SK-N-MC (cell line): Measurements from ENCODE around the gene HNRNPH2.

Experiments used
- DNase-seq: peaks from one replicate; pipeline ENCODE4 v3.0.0-alpha.2; 2011; ENCODE audit warnings: low read depth, low spot score
- H3K27ac ChIP-seq: fragments of 200-600 bp; sonication (generic); 2 replicates; pipeline ENCODE4 v1.5.1; 2016; ENCODE audit warnings: mixed run types
- H3K36me3 ChIP-seq: fragments of 200-600 bp; sonication (generic); 2 replicates; pipeline ENCODE4 v1.6.1; 2017; ENCODE audit warnings: antibody characterized with exemption, low read length, mixed read lengths; ENCODE audit not compliant: insufficient read depth
- H3K4me3 ChIP-seq: fragments of 200-600 bp; sonication (generic); 2 replicates; pipeline ENCODE4 v1.5.1; 2016
- H3K9ac ChIP-seq: fragments of 200-600 bp; sonication (generic); 2 replicates; pipeline ENCODE4 v1.8.0; 2017; ENCODE audit warnings: mixed run types, mixed read lengths; ENCODE audit not compliant: insufficient read length
- H3K9me3 ChIP-seq: fragments of 200-600 bp; sonication (generic); 2 replicates; pipeline ENCODE4 v1.6.1; 2017; ENCODE audit warnings: low read depth, mild to moderate bottlenecking, antibody characterized with exemption, low read length, moderate library complexity, mixed read lengths
- EZH2 ChIP-seq: fragments of 200-600 bp; sonication (generic); IDR thresholded peaks from one replicate; pipeline ENCODE4 v1.6.1; 2017; ENCODE audit warnings: antibody characterized with exemption
- FOXP2 ChIP-seq: optimal IDR thresholded peaks from 2 replicates; pipeline ENCODE3; 2011; ENCODE audit warnings: mild to moderate bottlenecking, moderate library complexity; ENCODE audit not compliant: insufficient read depth; ENCODE audit errors: extremely low read length, control extremely low read depth
- POLR2AphosphoS5 ChIP-seq: IDR thresholded peaks from 2 replicates; pipeline ENCODE4 v1.6.1; 2012; ENCODE audit warnings: mild to moderate bottlenecking, low read depth, low read length, borderline replicate concordance

Gene HNRNPH2

GRCh38 chrX:101419489-101419888 is 11.5 kb downstream of the HNRNPH2 start:
- Histone ChIP-seq H3K27ac (no peak overlapping the region), H3K9ac (no peak overlapping the region), H3K36me3 (no peaks in the 10 kb centered on the region; the same call in 1 of the 2 replicates), H3K4me3 (no peak overlapping the region), H3K9me3 (no peaks in the 10 kb centered on the region)
- no peak for DNase-seq
- TF ChIP-seq EZH2 (no peak), FOXP2 (no peak), POLR2AphosphoS5 (no peak)

GRCh38 chrX:101427954-101428353 is 19.9 kb downstream of the HNRNPH2 start:
- Histone ChIP-seq H3K4me3 (no peak overlapping the region), H3K36me3 (no peaks in the 10 kb centered on the region), H3K27ac (no peak overlapping the region), H3K9me3 (no peaks in the 10 kb centered on the region), H3K9ac (no peak overlapping the region)
- no peak for TF ChIP-seq FOXP2
- no peak for TF ChIP-seq POLR2AphosphoS5
- TF ChIP-seq EZH2, result no peak
- no peak for DNase-seq

GRCh38 chrX:101429934-101430333 is 21.9 kb downstream of the HNRNPH2 start:
- no peaks in the 10 kb centered on the region for H3K36me3 ChIP-seq
- TF ChIP-seq EZH2, result no peak
- no peak for TF ChIP-seq POLR2AphosphoS5
- no peak overlapping the region for H3K27ac ChIP-seq
- DNase-seq, result no peak
- no peaks in the 10 kb centered on the region for H3K9me3 ChIP-seq
- H3K4me3 ChIP-seq, result no peak overlapping the region
- no peak overlapping the region for H3K9ac ChIP-seq

GRCh38 chrX:101430457-101431078 is 22.5 kb downstream of the HNRNPH2 start:
- no peak overlapping the region for H3K4me3 ChIP-seq
- H3K9ac ChIP-seq, result no peak overlapping the region
- H3K9me3 ChIP-seq, result no peaks in the 10 kb centered on the region
- DNase-seq, result no peak
- H3K36me3 ChIP-seq, result no peaks in the 10 kb centered on the region
- H3K27ac ChIP-seq, result no peak overlapping the region
- TF ChIP-seq POLR2AphosphoS5, result no peak
- TF ChIP-seq EZH2, result no peak
- no peak for TF ChIP-seq FOXP2

- TF ChIP-seq EZH2 (no peak), FOXP2 (no peak)
- no peaks in the 10 kb centered on the region for H3K9me3 ChIP-seq
Observed at GRCh38 chrX:101442085-101442484, 34.1 kb downstream of the HNRNPH2 start.

GRCh38 chrX:101449279-101449678 is 41.3 kb downstream of the HNRNPH2 start:
- no peaks in the 10 kb centered on the region for H3K36me3 ChIP-seq
- no peaks in the 10 kb centered on the region for H3K9me3 ChIP-seq
- DNase-seq, result no peak
- H3K27ac ChIP-seq, result no peak overlapping the region
- no peak overlapping the region for H3K4me3 ChIP-seq
- TF ChIP-seq FOXP2, result no peak
- no peak for TF ChIP-seq EZH2
- no peak for TF ChIP-seq POLR2AphosphoS5
- H3K9ac ChIP-seq, result no peak overlapping the region

More at GRCh38 chrX:101442085-101442484, 34.1 kb downstream of the HNRNPH2 start:
- no peak overlapping the region for H3K27ac ChIP-seq
- no peak overlapping the region for H3K4me3 ChIP-seq
- no peaks in the 10 kb centered on the region for H3K36me3 ChIP-seq
- DNase-seq, result no peak
- H3K9ac ChIP-seq, result no peak overlapping the region

GRCh38 chrX:101450085-101450484 is 42.1 kb downstream of the HNRNPH2 start:
- H3K9ac ChIP-seq, result no peak overlapping the region
- DNase-seq, result no peak
- H3K9me3 ChIP-seq, result no peaks in the 10 kb centered on the region
- no peak for TF ChIP-seq POLR2AphosphoS5
- TF ChIP-seq FOXP2, result no peak
- no peak for TF ChIP-seq EZH2
- H3K36me3 ChIP-seq, result no peaks in the 10 kb centered on the region
- H3K4me3 ChIP-seq, result no peak overlapping the region
- no peak overlapping the region for H3K27ac ChIP-seq

GRCh38 chrX:101450961-101451360 is 42.9 kb downstream of the HNRNPH2 start:
- TF ChIP-seq EZH2, result no peak
- Histone ChIP-seq H3K4me3 (no peak overlapping the region), H3K9ac (no peak overlapping the region), H3K36me3 (no peaks in the 10 kb centered on the region), H3K27ac (no peak overlapping the region), H3K9me3 (no peaks in the 10 kb centered on the region)
- DNase-seq, result no peak

- no peak overlapping the region for H3K27ac ChIP-seq
- DNase-seq, result no peak
Observed at GRCh38 chrX:101452056-101452455, 44.0 kb downstream of the HNRNPH2 start.

More at GRCh38 chrX:101452056-101452455, 44.0 kb downstream of the HNRNPH2 start:
- no peak overlapping the region for H3K4me3 ChIP-seq
- no peaks in the 10 kb centered on the region for H3K9me3 ChIP-seq
- H3K9ac ChIP-seq, result no peak overlapping the region
- H3K36me3 ChIP-seq, result no peaks in the 10 kb centered on the region
- TF ChIP-seq FOXP2, result no peak
- TF ChIP-seq EZH2, result no peak
- TF ChIP-seq POLR2AphosphoS5, result no peak
